MM.1S (cell line): Measurements from ENCODE around the gene GRIA4.

Source experiments
- EZH2 ChIP-seq: fragments of 300-600 bp; sonication (generic); optimal IDR thresholded peaks from 2 replicates; pipeline ENCODE3; 2017; ENCODE audit warnings: low read depth, mild to moderate bottlenecking, antibody characterized with exemption, low read length, mixed read lengths
- TF ChIP-seq, protein P1 (sequence below): fragments of 300-600 bp; sonication (generic); IDR thresholded peaks from 2 replicates; pipeline ENCODE4 v1.5.1; 2016; ENCODE audit warnings: antibody characterized with exemption, low read length, mixed read lengths

DNA sequence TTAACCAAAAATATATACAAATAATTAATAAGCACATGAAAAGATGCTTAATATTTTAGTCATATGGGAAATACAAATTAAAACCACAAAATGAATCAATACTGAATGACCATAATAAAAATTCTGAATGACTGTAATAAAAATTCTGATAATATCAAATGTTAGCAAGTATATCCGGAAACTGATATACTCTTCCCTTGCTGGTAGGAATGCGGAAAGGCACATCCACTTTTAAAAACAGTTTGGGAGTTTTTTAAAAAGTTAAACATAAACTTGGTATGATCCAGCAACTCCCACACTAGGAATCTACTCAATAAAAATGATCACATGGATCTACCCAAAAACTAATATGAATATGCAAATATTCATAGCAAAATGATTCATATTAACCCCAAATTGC is 30.8 kb upstream of the GRIA4 start:
- TF ChIP-seq, protein P1, sequence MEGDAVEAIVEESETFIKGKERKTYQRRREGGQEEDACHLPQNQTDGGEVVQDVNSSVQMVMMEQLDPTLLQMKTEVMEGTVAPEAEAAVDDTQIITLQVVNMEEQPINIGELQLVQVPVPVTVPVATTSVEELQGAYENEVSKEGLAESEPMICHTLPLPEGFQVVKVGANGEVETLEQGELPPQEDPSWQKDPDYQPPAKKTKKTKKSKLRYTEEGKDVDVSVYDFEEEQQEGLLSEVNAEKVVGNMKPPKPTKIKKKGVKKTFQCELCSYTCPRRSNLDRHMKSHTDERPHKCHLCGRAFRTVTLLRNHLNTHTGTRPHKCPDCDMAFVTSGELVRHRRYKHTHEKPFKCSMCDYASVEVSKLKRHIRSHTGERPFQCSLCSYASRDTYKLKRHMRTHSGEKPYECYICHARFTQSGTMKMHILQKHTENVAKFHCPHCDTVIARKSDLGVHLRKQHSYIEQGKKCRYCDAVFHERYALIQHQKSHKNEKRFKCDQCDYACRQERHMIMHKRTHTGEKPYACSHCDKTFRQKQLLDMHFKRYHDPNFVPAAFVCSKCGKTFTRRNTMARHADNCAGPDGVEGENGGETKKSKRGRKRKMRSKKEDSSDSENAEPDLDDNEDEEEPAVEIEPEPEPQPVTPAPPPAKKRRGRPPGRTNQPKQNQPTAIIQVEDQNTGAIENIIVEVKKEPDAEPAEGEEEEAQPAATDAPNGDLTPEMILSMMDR: no peak
- TF ChIP-seq EZH2: no peak
